Measurements from ENCODE around the gene ERP27.

GRCh38 chr12:14937014-14937413 is 1.3 kb downstream of the ERP27 start:
- TF ChIP-seq CTCF (tag by site-specific recombination; IDR thresholded peaks at IDR 0.05) (no peak), SP2 (tag by site-specific recombination; IDR thresholded peaks at IDR 0.05) (no peak), ZNF518A (tag by site-specific recombination; conservative IDR thresholded peaks at IDR 0.05; ENCODE audit: low read depth) (no peak), ZNF274 (IDR thresholded peaks at IDR 0.05; ENCODE audit: low read length) (no peak), ZNF274 (tag by site-specific recombination; IDR thresholded peaks at IDR 0.05; ENCODE audit: borderline replicate concordance) (no peak), SETDB1 (IDR thresholded peaks at IDR 0.05; ENCODE audit: insufficient read length, low read length) (no peak), ZBTB7A (tag by site-specific recombination; IDR thresholded peaks at IDR 0.05; ENCODE audit: low read depth) (no peak), GLI2 (tag by site-specific recombination; IDR thresholded peaks at IDR 0.05; ENCODE audit: borderline replicate concordance, low read depth) (no peak), ZNF449 (tag by site-specific recombination; IDR thresholded peaks at IDR 0.05) (no peak), SALL2 (tag by site-specific recombination; IDR thresholded peaks at IDR 0.05; ENCODE audit: borderline replicate concordance) (no peak), MYNN (tag by site-specific recombination; IDR thresholded peaks at IDR 0.05; ENCODE audit: borderline replicate concordance) (no peak), ZNF629 (tag by site-specific recombination; IDR thresholded peaks at IDR 0.05) (no peak), YY1 (tag by site-specific recombination; IDR thresholded peaks at IDR 0.05) (no peak)
- TF ChIP-seq, protein P1, sequence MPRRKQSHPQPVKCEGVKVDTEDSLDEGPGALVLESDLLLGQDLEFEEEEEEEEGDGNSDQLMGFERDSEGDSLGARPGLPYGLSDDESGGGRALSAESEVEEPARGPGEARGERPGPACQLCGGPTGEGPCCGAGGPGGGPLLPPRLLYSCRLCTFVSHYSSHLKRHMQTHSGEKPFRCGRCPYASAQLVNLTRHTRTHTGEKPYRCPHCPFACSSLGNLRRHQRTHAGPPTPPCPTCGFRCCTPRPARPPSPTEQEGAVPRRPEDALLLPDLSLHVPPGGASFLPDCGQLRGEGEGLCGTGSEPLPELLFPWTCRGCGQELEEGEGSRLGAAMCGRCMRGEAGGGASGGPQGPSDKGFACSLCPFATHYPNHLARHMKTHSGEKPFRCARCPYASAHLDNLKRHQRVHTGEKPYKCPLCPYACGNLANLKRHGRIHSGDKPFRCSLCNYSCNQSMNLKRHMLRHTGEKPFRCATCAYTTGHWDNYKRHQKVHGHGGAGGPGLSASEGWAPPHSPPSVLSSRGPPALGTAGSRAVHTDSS (tag by site-specific recombination; IDR thresholded peaks at IDR 0.05): no peak
- TF ChIP-seq, protein P2, sequence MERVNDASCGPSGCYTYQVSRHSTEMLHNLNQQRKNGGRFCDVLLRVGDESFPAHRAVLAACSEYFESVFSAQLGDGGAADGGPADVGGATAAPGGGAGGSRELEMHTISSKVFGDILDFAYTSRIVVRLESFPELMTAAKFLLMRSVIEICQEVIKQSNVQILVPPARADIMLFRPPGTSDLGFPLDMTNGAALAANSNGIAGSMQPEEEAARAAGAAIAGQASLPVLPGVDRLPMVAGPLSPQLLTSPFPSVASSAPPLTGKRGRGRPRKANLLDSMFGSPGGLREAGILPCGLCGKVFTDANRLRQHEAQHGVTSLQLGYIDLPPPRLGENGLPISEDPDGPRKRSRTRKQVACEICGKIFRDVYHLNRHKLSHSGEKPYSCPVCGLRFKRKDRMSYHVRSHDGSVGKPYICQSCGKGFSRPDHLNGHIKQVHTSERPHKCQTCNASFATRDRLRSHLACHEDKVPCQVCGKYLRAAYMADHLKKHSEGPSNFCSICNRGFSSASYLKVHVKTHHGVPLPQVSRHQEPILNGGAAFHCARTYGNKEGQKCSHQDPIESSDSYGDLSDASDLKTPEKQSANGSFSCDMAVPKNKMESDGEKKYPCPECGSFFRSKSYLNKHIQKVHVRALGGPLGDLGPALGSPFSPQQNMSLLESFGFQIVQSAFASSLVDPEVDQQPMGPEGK (tag by site-specific recombination; IDR thresholded peaks at IDR 0.05): no peak

All from HEK293 (cell line).